ENCODE data around the gene PGBD5.

The PGBD5 gene

DNA sequence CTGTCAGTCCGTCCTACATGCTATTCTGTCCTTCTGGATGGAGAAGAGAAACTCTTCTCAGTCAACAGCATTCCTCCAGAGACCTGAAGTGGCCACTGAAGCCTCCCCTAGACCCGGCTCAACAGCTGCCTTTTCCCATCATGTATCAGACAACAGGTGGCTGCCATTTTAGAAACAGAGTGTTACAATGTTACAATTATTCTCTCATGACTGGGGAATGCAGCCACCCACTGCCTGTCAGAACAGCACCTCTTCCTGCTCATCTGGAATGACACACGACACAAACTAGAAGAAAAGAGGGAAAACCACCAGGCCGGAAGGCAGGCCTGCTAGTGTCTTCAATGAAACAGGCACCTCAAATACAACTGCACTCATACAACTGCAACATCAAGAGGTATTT, 105.3 kb downstream of the PGBD5 start:
- DNase-seq = no peak

DNA sequence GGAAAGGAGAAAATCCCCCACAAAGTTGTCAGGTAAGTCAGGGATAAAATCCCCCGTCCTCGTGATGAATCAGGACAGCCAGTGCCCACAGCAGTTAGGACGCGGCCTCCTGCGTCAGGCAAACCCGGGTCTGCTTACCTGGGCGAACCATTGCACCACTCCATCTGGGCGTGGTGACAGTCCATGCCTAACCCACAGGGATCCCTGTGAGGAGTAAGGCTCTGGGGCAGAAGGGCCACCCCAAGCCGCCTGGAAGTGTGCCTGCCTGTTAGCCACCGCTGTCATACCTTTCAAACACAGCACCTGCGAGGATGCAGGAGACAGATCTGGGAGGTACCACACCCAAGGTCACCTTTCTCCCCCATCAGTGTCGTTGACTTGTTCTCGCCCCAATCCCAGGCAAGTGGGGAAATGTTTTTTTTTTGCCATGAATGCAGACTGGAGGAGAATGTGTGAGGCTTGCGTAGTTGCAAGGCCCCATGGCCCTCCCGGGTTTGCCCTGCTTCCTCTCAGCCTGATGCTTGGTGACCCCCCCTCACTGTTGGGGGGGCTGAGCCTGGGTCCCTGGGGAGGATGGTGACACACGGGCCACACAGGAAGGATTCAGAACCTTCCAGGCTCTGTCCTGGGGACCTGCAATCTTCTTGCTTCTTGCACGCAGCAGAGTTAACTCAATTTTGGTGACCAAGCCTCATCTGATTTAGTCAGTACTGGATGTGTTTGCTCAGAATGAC, 107.0 kb downstream of the PGBD5 start:
- no peak for DNase-seq

DNA sequence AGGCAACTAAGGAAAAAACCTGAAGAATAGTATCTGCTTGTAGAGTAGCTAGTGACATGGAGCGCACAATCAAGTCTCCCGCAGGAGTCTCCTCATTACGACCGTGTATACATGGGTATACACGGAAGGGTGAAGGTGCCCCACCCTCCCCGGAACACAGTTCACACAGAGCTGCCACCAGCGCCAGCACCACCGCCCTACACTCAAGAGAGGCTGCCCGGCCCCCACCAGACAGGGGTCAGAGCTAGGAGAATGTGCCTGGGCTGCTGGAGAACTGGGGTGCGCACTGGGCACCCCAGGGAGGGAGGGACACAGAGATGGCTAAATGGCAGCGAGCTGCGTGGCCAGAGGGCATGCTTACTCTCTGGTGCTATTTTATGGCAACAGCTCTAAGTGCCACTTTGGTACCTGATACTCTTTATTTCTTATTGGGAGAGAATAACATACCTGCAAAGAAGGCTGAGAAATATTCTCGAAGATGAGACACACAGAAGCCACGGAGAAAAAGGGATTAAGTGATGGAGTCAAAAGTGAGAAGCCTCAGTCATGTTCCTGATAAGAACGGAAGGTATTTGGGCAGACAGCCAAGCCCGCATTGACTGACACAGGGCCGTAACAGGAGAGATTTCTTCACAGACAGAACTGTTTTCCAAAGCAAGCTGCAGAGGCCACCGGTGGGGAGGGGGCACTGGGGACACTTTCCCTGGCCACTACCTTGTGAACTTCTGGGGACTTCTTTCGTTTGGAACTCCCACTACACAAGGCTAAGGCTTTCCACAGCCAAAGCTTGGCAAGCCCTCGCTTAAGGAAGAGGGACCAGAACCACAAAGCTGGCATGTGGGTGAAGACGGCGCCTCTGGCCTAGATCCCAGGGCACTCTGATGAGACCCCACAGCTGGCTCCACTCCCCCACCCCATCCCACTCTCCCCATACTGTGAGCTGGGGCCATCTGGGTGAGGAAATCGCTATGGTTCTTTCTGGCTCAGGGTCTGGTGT, 108.0 kb downstream of the PGBD5 start:
- no peak for DNase-seq

DNA sequence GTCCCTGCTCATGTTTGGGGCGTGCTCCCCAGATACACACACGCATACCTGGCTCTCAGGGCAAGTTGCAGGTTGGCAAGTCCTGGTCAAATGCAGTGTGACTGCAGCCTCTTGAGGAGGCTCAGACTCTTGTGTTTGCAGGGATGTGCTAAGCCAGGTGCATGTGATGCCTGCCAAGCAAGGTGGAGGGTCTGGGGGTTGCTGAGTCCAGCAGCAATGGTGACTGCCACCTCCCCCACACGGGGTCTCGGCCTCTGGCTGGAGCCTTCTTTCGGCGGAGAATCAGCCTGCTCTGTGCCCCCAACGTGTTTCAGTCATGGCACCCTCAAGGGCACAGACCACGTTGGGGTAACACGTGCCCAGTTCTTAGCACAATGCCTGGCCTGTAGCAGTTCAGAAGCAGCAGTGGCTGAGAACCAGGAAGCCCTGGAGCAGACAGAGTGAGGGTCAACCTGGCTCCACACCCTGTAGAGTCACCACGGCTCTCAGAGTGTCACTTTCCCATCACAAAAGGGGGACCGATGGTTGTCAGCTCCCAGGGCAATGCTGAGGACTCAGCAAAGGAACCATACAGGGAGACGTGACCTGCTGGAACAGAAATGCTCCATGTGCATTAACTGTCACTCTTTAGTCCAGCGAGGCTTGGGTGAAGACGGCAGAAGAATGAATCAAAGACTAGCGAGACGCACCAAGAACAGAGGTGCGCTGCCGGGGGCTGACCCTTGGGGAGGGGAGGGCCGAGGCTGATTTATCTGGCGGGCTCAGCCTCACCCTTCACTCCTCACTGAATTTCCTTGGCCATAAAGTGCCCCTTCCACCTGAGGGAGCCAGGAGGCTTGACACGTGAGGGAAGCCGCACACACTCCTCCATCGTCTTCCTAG, 109.0 kb downstream of the PGBD5 start:
- DNase-seq = no peak

DNA sequence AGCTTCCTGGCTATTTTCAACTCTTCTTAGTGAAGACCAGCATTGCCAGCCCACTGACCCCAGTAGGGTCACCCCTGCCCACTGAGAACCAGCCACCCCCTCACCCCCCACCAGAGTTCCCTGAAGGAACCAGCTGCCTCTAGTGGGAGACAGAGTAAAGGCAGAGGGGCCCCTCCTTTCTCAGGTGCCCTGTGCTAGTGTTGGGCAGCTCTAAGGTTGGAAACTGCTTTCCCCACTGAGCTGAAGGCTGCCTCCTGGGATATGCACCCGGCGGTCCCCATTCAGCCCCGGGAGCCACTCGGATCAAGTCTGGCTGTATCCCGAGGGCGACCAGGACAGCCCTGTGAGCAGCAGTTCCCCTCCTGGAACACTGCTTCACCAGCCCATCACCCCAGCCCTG, 111.0 kb downstream of the PGBD5 start:
- no peak for DNase-seq

DNA sequence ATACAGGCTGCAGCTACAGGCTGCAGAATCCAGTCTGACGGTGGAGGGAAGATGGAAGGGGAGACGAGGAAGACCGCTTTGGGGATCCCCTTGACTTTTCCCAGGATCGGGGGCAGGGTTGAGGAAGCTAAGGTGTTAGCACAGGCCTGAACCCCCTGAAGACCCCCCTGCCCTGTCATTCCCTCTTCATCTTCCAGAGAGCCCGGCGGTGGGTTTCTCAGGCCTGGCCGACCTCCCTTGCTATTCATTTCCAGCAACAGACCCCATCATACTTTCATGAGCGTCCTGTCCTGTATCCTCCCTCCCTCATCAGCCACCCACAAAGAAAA, 112.0 kb downstream of the PGBD5 start:
- no peak for DNase-seq

DNA sequence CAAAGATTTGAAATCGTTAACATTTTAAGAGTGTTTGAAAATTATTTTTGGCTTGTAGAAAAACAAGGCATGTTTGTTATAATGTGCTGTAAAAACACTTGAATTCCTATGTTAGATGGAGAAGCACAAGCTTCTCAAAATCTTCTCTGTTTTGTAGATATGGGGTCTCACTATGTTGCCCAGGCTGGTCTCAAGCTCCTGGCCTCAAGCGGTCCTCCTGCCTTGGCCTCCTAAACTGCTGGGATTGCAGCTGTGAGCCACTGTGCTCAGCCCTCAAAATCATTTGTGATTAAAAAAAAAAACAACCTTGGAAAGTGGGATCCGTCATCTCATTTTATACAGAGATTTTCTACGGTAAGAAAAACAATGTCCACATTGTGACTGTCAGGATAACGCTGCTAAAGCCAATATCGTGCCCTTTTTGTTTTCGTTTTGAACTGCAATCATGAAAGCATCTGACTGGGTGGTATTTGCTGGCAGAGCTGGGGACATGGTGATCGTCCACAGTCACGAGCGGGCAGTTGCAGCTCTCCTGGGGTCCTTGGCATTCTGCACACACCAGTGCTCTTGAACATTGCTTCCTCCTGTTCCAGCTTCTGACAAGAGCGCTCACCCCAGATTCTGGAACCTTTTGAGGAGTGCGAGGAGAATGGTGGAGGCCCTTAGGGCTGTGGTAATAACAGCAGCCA, 112.5 kb downstream of the PGBD5 start:
- no peak for DNase-seq

DNA sequence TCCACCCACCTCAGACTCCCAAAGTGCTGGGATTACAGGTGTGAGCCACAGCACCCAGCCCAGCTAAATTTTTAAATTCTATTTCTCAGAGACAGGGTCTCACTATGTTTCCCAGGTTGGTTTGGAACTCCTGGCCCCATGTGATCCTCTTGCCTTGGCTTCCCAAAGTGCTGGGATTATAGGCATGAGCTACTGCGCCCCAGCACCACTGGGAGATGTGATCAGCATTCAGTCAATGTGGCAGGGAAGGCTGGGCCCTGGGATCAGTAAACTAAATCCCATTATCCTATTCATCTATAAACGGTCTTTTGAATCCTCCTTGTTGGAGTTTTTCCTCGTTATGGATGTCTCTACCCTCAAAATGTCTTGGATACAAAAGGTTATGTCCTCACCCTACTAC, 113.5 kb downstream of the PGBD5 start:
- DNase-seq = no peak

DNA sequence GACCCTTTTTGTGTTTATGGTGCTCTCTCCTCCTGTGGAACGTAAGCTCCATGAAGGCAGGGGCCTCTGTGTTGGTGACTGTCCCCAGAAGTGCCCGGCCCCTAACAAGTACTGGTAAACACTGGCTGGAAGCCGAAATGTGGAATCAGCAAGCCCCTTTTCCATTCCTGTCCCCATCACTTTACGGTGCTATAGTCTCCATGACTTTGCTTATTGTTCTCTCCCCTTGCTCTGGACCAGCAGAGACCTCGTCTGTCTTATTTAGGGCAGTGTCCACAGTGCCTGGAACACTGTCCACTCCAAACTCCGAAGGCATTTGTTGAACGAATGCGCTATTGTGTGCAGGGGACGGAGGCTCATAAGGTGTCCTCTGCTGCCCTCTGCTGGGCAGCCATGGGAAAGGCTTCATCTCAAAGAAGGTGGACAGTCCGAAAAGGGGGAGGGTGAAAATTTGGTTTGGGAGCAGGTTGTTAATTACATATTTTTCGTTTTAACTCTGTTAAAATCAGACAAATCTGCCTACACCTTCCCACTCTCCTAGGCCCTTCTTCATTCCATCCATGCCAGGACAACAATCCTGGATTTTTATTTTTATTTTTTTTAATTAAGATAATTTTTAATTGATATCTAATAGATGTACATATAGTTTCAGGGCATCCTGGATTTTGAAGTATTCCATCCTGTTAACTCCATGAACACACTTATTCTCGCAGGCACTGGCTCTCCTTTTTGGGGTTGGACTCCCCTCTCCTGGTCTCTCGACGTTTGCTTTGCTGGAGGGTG, 115.6 kb downstream of the PGBD5 start:
- DNase-seq = peak; percentile 69

DNA sequence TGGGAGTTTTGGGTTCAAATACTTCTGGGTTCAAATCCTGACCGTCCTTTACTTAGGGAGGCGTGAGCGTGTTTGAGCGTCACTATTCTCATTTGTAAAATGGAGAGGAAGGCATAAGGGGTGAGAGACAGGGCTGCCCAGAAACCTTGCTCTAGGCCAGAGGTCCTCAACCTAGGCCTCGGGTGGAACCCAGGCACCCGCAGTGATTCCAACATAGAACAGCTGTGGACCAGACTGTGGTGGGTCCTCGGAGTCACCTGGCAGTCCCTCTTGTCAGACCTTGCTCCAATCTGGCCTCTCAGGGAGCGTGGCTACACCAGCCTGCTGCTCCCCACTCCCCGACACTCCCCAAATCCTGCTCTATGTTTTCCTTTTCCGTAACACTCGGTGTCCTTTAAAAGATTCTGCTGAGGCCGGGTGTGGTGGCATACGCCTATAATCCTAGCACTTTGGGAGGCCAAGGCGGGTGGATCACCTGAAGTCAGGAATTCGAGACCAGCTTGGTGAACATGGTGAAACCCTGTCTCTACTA, 116.4 kb downstream of the PGBD5 start:
- DNase-seq = no peak

DNA sequence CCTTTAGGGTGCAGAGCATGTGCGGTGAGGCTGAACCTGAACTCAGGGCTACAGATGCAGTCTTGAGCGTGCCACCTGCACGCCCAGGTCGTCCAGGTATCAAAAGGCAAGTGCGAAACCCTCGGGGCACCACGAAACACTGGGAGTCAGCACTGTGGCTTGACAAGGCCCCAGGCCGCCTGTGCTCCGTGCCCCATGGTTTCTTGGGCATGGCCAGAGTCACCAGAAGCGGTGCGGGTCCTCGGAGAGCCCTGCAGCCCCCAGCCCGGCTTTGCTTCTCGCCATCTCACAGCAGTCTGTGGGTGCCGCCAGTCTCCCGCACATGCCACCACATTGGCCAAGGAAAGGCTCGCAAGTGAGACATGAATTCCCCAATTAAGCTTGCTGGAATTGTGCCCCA, 117.3 kb downstream of the PGBD5 start:
- DNase-seq = no peak

DNA sequence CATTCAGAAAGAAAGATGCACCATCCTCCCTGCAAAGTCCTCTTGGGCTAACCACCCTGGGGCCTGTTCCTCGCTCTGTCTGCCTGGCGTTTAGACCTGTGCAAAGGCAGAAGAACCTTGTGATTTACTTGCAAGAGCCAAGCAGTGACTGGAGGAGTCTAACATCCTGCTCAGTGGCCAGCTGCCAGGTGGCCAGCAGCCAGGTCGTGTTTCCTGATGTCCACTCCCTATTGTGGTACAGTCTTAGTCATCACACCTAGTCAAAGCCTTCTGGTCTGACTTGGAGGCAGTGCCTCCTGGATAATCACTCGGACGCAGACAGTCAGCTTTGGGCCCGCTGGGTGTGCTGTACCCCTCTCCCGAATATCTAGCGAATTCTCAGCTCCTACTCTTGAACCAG, 118.1 kb downstream of the PGBD5 start:
- no peak for DNase-seq

DNA sequence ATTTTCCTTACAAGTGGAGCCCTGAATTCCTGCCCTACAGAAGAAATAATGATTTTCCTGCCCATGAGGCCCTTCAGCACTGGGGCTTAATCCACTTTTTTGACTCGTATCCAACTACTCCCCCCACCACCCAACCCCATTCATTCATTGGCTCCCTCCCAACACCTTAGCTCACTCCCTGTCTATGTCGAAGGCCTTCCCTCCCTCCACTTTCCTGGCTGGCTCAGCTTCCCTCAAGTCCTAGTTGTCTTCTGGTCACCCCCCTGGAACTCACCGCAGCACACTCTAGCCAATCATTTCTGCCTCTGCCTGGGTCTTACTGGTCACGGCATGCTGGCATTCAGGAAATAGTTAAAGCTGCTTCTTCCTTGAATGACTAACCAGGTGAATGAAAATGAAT, 118.9 kb downstream of the PGBD5 start:
- DNase-seq = no peak

DNA sequence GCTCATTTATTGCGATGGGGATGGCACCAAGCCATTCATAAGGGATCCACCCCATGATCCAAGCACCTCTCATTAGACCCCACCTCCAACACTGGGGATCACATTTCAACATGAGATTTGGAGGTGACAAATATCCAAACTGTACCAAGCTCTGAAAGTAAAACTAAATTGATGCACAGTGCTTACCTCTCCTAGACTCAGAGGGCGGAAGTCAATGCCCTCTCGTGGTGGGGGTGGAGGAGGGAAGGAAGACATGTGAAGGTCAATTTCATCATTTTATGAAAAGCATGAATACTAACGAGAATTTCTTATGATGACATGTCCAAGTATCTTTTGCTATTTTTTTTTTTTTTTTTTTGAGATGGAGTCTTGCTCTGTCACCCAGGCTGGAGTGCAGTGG, 120.0 kb downstream of the PGBD5 start:
- no peak for DNase-seq

DNA sequence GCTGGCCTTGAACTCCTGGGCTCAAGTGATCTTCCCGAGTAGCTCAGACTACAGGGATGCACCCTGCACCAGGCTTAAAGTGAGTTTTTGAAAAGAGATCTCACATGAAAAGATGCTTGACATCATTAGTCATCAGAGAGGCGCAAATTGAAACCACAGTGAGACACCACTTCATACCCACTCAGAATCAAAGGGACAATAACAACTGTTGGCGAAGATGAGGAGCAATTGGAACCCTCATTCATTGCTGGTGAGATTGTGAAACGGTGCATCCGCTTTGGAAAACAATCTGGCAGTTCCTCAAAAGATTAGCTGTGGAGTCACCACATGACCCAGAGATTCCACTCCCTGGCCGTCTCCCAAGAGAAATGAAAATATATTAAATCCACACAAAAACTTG, 122.3 kb downstream of the PGBD5 start:
- no peak for DNase-seq

DNA sequence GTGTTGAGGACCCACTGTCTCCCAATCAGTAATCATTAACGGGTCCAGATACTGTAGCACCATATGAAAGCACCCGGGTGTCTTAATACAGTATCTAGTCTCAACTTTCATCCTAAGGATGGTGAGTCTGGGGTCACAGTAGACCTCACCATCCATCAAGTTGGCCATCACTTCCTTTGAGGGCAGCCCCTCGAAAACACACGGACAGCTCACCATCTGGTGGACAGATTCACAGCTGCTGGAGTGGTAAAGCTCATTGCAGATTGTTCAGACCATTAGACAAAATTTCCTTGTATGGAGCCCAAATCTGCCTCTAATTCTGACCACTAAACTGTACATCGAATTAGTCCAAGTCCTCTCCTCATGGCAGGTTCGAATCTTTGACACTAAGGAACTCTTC, 123.1 kb downstream of the PGBD5 start:
- DNase-seq = no peak

DNA sequence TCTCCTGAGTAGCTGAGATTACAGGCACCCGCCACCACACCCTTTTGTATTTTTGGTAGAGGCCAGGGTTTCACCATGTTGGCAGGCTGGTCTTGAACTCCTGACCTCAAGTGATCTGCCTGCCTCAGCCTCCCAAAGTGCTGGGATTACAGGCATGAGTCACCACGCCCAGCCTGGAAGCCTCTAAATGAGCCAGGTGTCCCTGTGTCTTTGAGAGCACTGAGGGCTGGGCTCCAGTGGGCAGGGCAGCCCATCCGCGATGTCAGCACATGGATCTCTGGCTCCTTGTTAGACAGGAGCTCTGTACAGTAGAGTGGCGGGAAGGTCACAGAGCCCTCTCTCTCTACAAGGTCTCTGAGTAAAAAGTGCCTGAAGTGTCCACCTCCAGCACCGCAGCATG, 124.3 kb downstream of the PGBD5 start:
- DNase-seq = no peak

DNA sequence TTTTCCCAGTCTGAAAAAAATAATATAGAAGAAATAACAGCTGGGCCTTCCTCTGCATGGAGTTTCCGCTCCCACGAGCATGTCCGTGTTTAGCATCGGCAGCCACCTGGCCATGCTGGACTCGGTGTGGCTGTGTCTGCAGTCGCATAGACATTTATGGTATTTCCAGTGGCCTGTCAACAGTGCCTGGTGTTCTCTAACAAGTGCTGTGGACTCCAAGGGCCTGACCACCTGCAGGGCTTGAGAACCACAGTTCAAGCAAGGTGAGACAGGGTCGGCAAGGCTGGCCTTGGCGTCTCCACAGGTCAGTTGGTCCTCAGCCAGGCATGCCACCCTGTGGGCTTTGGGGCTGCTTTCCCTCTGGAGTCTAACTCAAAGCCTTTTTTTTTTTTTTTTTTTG, 124.8 kb downstream of the PGBD5 start:
- DNase-seq = no peak

DNA sequence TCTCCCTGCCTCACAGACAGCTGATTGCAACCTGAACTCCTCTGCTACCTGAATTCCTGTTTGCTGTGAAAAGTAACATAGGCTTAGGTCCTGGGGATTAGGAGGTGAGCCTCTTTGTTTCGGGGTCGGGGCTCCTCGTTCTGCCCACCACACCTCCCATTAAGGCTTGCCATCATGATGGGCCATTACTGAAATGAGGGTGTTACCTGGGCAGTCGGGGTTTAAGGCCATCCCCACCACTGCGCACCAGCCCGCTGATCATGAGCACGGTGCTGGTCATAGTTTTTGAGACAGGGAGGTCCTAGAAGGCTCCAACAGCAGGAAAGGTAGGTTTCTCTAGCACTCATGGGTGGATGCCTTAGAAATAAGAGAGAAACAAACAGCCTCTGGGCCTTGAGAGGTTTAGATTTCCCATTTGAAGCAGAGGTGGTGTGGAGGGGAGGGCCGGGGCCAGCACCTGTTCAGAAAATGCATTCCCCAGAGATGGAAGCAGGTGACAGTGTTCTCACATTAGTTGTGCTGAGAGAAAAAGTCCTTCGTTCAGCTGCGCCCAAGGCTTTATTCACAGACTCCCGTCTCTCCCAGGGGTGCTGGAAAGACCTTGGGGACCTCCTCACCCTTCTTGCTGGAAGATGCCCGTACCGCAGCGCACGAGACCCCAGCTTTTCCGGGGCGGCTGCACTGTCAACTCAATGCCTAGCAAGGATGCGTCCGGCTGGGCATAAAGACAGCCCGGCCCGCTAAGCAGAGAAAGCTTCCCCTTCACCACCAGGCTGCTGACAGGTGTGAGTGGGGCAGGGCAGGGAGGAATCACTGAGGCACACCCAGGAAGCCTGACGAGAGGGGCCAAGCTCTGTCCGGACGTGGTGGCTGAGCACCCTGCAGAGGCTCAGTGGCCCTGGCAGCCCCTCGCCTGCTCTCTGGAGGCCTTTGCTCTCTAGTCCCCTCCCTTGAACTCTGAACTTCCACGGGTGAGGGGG, 125.5 kb downstream of the PGBD5 start:
- DNase-seq = no peak
